HG02870 (cell line): Measurements from ENCODE around the gene ARHGAP10.
"Not testable (repeated sequence)": the region's sequence is repeated elsewhere in the genome, so short reads cannot be mapped to it uniquely, and the experiment has no call there.

Experiments used
- ATAC-seq: cut with Tn5 transposase; IDR thresholded peaks from one replicate; pipeline ENCODE4 v1.9.1; 2021; ENCODE audit warnings: mild to moderate bottlenecking, moderate library complexity; ENCODE audit not compliant: unreplicated experiment

The ARHGAP10 gene

DNA sequence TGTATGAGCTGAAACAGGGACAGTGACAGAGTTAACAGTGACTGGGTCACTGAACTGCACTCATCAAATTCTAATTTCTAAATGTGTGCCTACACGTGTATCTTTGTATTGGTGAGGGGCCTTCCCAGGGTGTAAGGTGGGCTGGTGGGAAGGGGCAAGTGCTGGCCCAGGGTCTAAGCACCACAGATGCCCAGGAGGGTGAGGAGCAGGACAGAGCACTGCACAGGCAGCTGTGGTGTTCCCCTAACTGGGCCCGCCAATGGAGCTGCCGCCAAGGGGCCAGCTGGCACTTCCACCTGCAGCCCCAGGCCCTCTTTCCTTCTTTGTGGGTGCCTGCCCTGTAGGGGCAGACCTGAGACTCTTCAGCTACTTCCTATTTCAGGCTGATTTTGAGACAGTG lies 349.9 kb downstream of the ARHGAP10 start:
- ATAC-seq = no peak

DNA sequence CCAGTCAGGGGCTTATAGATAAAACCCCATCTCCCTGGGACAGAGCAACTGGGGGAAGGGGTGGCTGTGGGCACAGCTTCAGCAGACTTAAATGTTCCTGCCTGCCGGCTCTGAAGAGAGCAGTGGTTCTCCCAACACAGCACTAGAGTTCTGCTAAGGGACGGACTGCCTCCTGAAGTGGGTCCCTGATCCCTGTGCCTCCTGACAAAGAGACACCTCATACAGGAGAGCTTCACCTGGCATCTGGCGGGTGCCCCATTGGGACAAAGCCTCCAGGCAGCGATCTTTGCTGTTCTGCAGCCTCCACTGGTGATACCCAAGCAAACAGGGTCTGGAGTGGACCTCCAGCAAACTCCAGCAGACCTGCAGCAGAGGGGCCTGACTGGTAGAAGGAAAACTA lies 351.2 kb downstream of the ARHGAP10 start:
- not testable (repeated sequence) for ATAC-seq

GRCh38 chr4:148089624-148090023 lies 357.7 kb downstream of the ARHGAP10 start:
- no peak for ATAC-seq

GRCh38 chr4:148090029-148090428 lies 358.1 kb downstream of the ARHGAP10 start:
- ATAC-seq = no peak

GRCh38 chr4:148090503-148091476 lies 358.9 kb downstream of the ARHGAP10 start:
- ATAC-seq = no peak

- ATAC-seq = no peak
Observed at GRCh38 chr4:148091896-148092295, 360.0 kb downstream of the ARHGAP10 start.

GRCh38 chr4:148092316-148093014 lies 360.6 kb downstream of the ARHGAP10 start:
- no peak for ATAC-seq

DNA sequence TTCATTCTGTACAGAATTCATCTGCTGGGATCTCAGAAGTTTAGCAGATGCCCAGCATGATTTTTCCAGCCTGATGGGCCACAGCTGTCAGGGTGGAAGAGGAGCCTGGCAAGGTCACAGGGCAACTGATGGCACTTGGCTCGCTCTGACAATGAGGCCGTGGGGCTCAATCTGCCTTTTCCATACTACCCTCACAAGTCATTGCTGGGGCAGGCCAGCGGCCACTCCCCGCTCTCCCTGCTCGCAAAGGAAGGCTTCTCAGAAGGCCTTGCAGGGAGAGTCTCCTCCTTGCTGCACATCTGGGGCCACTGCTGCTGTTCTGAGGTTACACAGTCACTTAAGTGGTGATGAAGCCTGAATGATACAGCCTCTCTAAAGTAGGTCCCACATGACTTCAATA lies 361.2 kb downstream of the ARHGAP10 start:
- no peak for ATAC-seq

GRCh38 chr4:148094149-148094548 lies 362.3 kb downstream of the ARHGAP10 start:
- ATAC-seq = no peak

GRCh38 chr4:148095346-148095923 lies 363.5 kb downstream of the ARHGAP10 start:
- no peak for ATAC-seq

DNA sequence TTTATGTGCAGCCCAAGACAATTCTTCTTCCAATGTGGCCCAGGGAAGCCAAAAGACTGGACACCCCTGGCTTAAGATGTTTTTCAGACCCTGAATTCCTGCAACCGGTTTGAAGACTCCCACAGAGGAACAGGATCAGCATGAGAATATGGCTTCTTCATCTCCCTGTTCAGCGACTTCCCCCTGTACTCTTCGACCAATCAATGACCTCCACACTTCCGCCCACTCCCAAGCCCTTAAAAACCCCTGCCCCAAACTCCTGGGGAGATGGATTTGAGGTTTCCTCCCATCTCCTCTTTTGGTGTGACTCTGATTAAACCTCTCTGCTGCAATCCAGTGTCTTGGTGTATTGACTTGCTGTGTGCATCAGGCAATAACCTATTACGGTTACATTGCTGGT lies 365.9 kb downstream of the ARHGAP10 start:
- no peak for ATAC-seq

GRCh38 chr4:148101235-148101634 lies 369.3 kb downstream of the ARHGAP10 start:
- ATAC-seq = no peak

- no peak for ATAC-seq
Observed at GRCh38 chr4:148101790-148102189, 369.9 kb downstream of the ARHGAP10 start.

DNA sequence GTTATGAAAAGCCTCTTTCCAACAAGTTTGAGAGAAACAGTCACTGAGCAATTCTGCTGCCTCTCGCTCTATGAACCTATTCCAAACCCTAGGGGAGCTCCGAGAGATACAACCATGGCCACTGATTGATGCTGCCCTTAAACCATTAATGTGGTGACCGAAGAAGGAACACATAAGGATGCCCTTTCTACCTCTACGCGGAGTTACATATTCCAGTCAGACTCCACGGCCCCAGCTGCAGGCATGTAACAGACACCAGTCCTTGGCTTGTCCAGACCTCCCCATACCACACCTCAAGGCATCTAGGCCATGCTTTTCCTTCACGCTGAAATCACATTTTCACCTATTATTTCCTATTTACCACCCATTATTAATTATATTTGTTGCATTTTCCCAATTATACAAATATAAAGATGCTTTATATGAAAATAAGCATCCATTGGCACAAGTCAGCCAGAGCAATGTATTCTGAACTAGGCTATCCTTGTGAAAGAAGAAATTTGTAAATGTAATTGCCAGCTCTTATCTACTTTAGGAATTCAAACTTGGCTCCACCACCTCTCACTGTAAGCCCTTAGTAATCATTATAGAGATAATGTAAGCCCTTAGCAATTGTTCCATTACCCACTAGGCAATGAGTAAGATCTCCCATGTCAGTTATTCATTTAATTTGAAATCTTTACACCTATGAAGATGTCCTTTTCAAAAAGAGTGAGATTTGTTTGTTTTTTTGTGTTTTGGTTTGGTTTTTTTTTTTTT lies 371.9 kb downstream of the ARHGAP10 start:
- no peak for ATAC-seq

DNA sequence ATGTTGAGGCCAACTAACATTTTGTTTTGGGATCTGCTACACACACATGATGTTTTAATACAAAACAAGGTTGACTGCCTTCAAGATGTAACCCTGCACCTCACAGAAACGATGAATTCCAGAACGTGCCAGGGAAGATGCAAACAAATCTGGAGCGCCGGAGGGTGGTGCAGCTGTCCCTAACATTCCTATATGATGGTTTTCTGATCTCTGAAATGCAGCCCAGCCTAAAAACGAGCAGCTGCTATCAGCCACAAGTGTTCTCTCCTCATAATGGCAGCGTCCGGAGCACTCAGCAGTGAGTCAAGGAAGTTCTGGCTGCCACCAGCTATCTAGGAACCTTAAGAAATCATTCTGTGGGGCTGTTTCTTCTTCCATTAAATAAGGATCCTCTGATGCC lies 376.9 kb downstream of the ARHGAP10 start:
- ATAC-seq = no peak

DNA sequence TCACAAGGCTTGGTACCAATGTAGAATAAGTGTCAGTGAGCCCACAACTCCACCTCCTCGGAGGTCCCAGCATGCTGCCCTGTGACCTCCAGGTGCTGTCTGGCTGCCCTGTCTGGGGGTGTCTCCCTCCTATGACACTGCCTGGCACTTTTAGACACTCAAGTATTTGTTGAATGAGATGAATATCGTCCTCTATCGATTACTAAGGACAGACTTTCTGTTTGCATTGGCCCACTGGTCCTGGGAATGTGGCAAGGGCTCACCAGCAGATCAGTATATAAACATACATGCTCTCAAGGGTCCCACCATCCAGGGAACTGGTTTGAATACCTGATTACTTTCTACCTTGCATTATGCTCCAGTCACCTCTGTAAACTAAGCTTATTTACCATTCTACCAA lies 377.3 kb downstream of the ARHGAP10 start:
- ATAC-seq = no peak

DNA sequence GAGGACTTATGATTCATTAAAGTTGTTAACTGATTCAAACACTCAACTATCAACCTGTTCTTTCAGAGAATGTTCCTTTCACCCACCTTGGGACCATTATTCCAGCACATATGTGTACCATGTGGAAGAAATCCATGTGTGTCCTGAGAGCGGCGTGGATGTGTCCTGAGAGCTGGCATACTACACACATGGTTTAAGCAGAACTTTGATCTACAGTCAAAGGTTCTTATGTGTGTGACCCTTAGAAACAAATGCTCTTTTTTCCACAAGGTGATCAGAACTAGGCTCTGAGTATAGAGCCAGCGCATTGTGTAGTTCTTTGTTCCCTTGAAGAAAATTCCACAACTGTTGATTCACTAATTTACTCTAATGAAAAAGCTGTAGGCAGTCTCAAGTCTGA lies 378.3 kb downstream of the ARHGAP10 start:
- ATAC-seq = no peak

DNA sequence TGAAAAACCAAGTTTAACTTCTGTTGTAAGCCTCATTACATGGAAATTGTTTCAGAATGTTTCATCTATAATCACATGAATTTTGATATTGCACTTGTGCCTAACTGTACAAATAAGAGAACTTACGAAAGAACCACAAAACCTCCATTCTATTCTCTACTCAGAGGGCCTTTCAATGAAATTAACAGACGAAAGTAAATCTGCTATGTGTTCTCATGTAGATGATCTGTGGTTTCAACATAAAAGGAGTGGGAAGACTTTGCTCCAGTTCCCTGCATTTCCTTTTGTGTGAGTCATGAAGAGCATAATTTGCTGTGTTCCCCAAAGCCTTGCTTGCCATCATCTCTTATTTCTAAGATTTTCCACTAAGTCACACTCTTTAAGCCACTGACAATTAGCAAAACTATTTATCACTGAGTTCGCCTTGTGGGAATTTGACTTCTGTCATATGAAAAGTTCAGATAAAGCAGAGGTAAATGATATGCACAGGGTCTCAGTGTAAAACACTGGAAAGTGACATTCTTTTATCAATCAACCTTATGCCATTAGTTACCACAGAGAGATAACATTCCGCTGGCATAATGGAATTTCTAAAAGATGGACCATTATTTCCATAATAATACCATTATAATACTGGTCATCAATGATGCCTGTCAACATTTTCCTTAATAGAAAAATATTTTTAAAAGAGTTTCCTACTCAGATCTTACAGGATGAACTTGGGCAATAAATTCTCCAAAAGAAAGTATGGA lies 380.5 kb downstream of the ARHGAP10 start:
- ATAC-seq = no peak

GRCh38 chr4:148114436-148114835 lies 382.5 kb downstream of the ARHGAP10 start:
- no peak for ATAC-seq

DNA sequence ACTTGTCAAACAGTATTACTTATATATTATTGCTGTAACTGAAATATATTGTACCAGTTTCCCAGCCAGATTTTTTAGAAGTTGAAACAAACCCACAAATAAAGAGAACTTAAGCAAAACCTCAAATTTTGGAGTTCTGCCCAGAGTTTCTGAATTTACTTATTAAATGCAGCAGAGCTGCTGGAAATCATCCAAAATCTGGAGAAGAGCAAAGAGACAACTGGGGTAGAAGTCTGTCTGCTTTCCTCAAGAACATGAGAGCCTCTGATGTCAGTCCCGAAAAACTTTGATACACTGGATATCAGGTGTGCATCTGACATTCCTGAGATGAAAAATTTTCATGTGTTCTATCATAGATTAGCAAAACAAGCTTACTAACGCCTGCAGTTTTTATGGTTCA lies 384.4 kb downstream of the ARHGAP10 start:
- no peak for ATAC-seq
